IMR-90 (cell line): ENCODE measurements around the gene USP24.

Source experiments
- BHLHE40 ChIP-seq: fragments of 150-350 bp; IDR thresholded peaks from 2 replicates; pipeline ENCODE4 v1.6.1; 2016; ENCODE audit warnings: mild to moderate bottlenecking, low read depth, low read length
- CHD1 ChIP-seq: IDR thresholded peaks from 2 replicates; pipeline ENCODE4 v1.6.1; 2012; ENCODE audit warnings: low read depth, low read length, improper control_type of control experiment
- FOS ChIP-seq: fragments of 150-350 bp; IDR thresholded peaks from 2 replicates; pipeline ENCODE4 v1.6.1; 2016; ENCODE audit warnings: low read depth, low read length
- MXI1 ChIP-seq: IDR thresholded peaks from 2 replicates; pipeline ENCODE4 v1.6.1; 2012; ENCODE audit warnings: low read depth, mild to moderate bottlenecking, low read length, moderate library complexity, borderline replicate concordance
- NFE2L2 ChIP-seq: fragments of 150-350 bp; IDR thresholded peaks from 2 replicates; pipeline ENCODE4 v1.6.1; 2016; ENCODE audit warnings: low read depth, mild to moderate bottlenecking, low read length
- POLR2A ChIP-seq: IDR thresholded peaks from 2 replicates; pipeline ENCODE4 v1.6.1; 2012; ENCODE audit warnings: mild to moderate bottlenecking, low read depth, low read length
- RAD21 ChIP-seq: IDR thresholded peaks from 2 replicates; pipeline ENCODE4 v1.6.1; 2012; ENCODE audit warnings: low read length, improper control_type of control experiment
- RFX5 ChIP-seq: IDR thresholded peaks from 2 replicates; pipeline ENCODE4 v1.8.0; 2012; ENCODE audit warnings: low read depth, mild to moderate bottlenecking, low read length, moderate library complexity
- SMC3 ChIP-seq: fragments of 150-350 bp; IDR thresholded peaks from 2 replicates; pipeline ENCODE4 v1.6.1; 2016; ENCODE audit warnings: low read depth, mild to moderate bottlenecking, antibody characterized with exemption, low read length, moderate library complexity
- TF ChIP-seq, protein P1 (sequence below): conservative IDR thresholded peaks from 2 replicates; pipeline ENCODE4 v1.5.1; 2012; ENCODE audit warnings: mild to moderate bottlenecking, low read depth, low read length, improper control_type of control experiment
- TF ChIP-seq, protein P2 (sequence below): fragments of 150-350 bp; IDR thresholded peaks from 2 replicates; pipeline ENCODE4 v1.6.1; 2016; ENCODE audit warnings: low read depth, mild to moderate bottlenecking, low read length, moderate library complexity, borderline replicate concordance

DNA sequence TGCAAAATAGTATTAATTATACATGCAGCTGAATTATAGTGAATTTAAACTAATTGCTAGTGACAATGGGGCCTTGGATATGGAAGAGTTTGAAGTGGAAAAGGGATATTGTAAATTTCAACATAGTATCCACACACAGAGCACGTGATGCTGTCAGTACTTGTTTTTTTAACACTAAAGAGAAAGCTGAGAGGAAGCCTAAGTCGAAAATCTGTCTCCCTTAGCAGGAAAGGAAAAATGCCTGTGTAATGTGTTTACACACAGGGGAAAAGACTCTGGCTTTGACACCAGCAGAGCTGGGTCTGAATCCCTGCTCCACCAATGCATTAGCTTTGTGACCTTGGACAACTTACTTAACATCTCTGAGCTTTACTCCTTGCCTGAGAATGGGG is 133.3 kb downstream of the USP24 start:
- TF ChIP-seq, protein P1, sequence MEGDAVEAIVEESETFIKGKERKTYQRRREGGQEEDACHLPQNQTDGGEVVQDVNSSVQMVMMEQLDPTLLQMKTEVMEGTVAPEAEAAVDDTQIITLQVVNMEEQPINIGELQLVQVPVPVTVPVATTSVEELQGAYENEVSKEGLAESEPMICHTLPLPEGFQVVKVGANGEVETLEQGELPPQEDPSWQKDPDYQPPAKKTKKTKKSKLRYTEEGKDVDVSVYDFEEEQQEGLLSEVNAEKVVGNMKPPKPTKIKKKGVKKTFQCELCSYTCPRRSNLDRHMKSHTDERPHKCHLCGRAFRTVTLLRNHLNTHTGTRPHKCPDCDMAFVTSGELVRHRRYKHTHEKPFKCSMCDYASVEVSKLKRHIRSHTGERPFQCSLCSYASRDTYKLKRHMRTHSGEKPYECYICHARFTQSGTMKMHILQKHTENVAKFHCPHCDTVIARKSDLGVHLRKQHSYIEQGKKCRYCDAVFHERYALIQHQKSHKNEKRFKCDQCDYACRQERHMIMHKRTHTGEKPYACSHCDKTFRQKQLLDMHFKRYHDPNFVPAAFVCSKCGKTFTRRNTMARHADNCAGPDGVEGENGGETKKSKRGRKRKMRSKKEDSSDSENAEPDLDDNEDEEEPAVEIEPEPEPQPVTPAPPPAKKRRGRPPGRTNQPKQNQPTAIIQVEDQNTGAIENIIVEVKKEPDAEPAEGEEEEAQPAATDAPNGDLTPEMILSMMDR = no peak
- TF ChIP-seq, protein P2, sequence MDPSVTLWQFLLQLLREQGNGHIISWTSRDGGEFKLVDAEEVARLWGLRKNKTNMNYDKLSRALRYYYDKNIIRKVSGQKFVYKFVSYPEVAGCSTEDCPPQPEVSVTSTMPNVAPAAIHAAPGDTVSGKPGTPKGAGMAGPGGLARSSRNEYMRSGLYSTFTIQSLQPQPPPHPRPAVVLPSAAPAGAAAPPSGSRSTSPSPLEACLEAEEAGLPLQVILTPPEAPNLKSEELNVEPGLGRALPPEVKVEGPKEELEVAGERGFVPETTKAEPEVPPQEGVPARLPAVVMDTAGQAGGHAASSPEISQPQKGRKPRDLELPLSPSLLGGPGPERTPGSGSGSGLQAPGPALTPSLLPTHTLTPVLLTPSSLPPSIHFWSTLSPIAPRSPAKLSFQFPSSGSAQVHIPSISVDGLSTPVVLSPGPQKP = no peak
- TF ChIP-seq POLR2A (no peak), NFE2L2 (no peak), BHLHE40 (no peak), RAD21 (no peak), CHD1 (no peak), SMC3 (no peak), MXI1 (no peak), FOS (no peak), RFX5 (no peak)
